Neural cell (in vitro differentiated cells): Measurements from ENCODE around the gene HDAC4. TPM values are rescaled to one million over a fixed set of nuclear protein-coding genes. Genes with fewer than 3 reads are reported as not detected.

Source experiments
- H2AFZ ChIP-seq: fragments of 200-600, 300-800 bp; sonication (generic), shearing (Covaris generic); 2 replicates; pipeline ENCODE4 v1.6.0; 2014; ENCODE audit warnings: low read depth, mild to moderate bottlenecking, antibody characterized with exemption, low read length, moderate library complexity
- H3F3A ChIP-seq: fragments of 200-600 bp; shearing (Covaris generic); 2 replicates; pipeline ENCODE4 v1.6.1; 2016; ENCODE audit warnings: mild to moderate bottlenecking, moderate library complexity, mixed read lengths, antibody characterized with exemption, low read length; ENCODE audit not compliant: insufficient read depth, poor library complexity, severe bottlenecking
- H3K27ac ChIP-seq: fragments of 200-600, 300-800 bp; sonication (generic), shearing (Covaris generic); 2 replicates; pipeline ENCODE4 v1.5.1; 2014; ENCODE audit warnings: mild to moderate bottlenecking, low read length, moderate library complexity
- H3K27me3 ChIP-seq: fragments of 300-800, 200-600 bp; sonication (generic), shearing (Covaris generic); 2 replicates; pipeline ENCODE4 v1.6.0; 2014; ENCODE audit warnings: mild to moderate bottlenecking, low read depth, low read length, moderate library complexity; ENCODE audit not compliant: insufficient read depth
- H3K36me3 ChIP-seq: fragments of 300-800, 200-600 bp; sonication (generic), shearing (Covaris generic); 2 replicates; pipeline ENCODE4 v1.5.1; 2014; ENCODE audit warnings: mild to moderate bottlenecking, antibody characterized with exemption, low read length, moderate library complexity; ENCODE audit not compliant: insufficient read depth
- H3K4me2 ChIP-seq: fragments of 300-800, 200-600 bp; sonication (generic), shearing (Covaris generic); 2 replicates; pipeline ENCODE4 v1.6.0; 2014; ENCODE audit warnings: mild to moderate bottlenecking, low read length
- H3K4me3 ChIP-seq: fragments of 300-800, 200-600 bp; sonication (generic), shearing (Covaris generic); 2 replicates; pipeline ENCODE4 v1.5.1; 2014; ENCODE audit warnings: mild to moderate bottlenecking, low read length, moderate library complexity
- H3K79me2 ChIP-seq: fragments of 200-600 bp; shearing (Covaris generic); replicated peaks from 2 replicates; pipeline ENCODE4 v1.6.0; 2014; ENCODE audit warnings: mild to moderate bottlenecking, low read length, moderate library complexity; ENCODE audit not compliant: insufficient read depth
- H3K9ac ChIP-seq: fragments of 300-800, 200-600 bp; sonication (generic), shearing (Covaris generic); 2 replicates; pipeline ENCODE4 v1.6.1; 2016; ENCODE audit warnings: mild to moderate bottlenecking, low read length, mixed read lengths
- H3K9me2 ChIP-seq: fragments of 200-600 bp; shearing (Covaris generic); 2 replicates; pipeline ENCODE4 v1.6.1; 2016; ENCODE audit warnings: mild to moderate bottlenecking, low read length, mixed read lengths; ENCODE audit not compliant: insufficient read depth
- H3K9me3 ChIP-seq: fragments of 200-600, 300-800 bp; sonication (generic), shearing (Covaris generic); 2 replicates; pipeline ENCODE4 v1.6.1; 2016; ENCODE audit warnings: mild to moderate bottlenecking, mixed run types, low read length, moderate library complexity, mixed read lengths
- H4K20me1 ChIP-seq: fragments of 200-600 bp; shearing (Covaris generic); 2 replicates; pipeline ENCODE4 v1.6.1; 2016; ENCODE audit warnings: mild to moderate bottlenecking, mixed run types; ENCODE audit not compliant: insufficient read depth
- CTCF ChIP-seq: fragments of 450-650 bp; IDR thresholded peaks from 2 replicates; pipeline ENCODE4 v1.5.1; 2014; ENCODE audit warnings: antibody characterized with exemption, mild to moderate bottlenecking, moderate library complexity; ENCODE audit not compliant: poor library complexity, severe bottlenecking
- EP300 ChIP-seq: fragments of 450-650 bp; conservative IDR thresholded peaks from 2 replicates; pipeline ENCODE4 v1.6.1; 2014; ENCODE audit warnings: antibody characterized with exemption, mild to moderate bottlenecking, moderate library complexity; ENCODE audit not compliant: poor library complexity, severe bottlenecking
- EZH2 ChIP-seq: fragments of 200-600, 300-800 bp; shearing (Covaris generic), sonication (generic); IDR thresholded peaks from 2 replicates; pipeline ENCODE4 v1.6.1; 2014; ENCODE audit warnings: antibody characterized with exemption, low read length, borderline replicate concordance, mild to moderate bottlenecking; ENCODE audit not compliant: insufficient read depth, poor library complexity, severe bottlenecking
- MXI1 ChIP-seq: fragments of 450-650 bp; conservative IDR thresholded peaks from 2 replicates; pipeline ENCODE4 v1.6.1; 2014; ENCODE audit warnings: antibody characterized with exemption, mild to moderate bottlenecking; ENCODE audit not compliant: poor library complexity, severe bottlenecking
- POLR2AphosphoS5 ChIP-seq: IDR thresholded peaks from 2 replicates; pipeline ENCODE4 v1.6.1; 2012
- RAD21 ChIP-seq: fragments of 450-650 bp; conservative IDR thresholded peaks from 2 replicates; pipeline ENCODE4 v1.6.1; 2014; ENCODE audit warnings: antibody characterized with exemption, mild to moderate bottlenecking, moderate library complexity
- REST ChIP-seq: IDR thresholded peaks from 2 replicates; pipeline ENCODE4 v1.6.1; 2012; ENCODE audit warnings: borderline replicate concordance
- TAF1 ChIP-seq: IDR thresholded peaks from 2 replicates; pipeline ENCODE4 v1.6.1; 2012; ENCODE audit warnings: low read depth
- polyA plus RNA-seq: library from polyadenylated mRNA; depleted of rRNA; stranded (reverse); fragments of >200 nt; gene quantifications from 2 replicates; pipeline ENCODE4 v1.2.3, GENCODE V29; 2014

Gene HDAC4
- polyA plus RNA-seq, 1 donor from 2014 or later = 3.4 TPM

GRCh38 chr2:239425631-239426030, 24.8 kb upstream of the HDAC4 start:
- no peaks in the 10 kb centered on the region for H3F3A ChIP-seq
- H3K79me2 ChIP-seq = no peaks in the 10 kb centered on the region
- H3K27ac ChIP-seq = no peak overlapping the region
- H3K9me2 ChIP-seq = no peaks in the 10 kb centered on the region
- H3K4me2 ChIP-seq = no peak overlapping the region
- no peak overlapping the region for H2AFZ ChIP-seq
- no peak overlapping the region for H3K4me3 ChIP-seq
- H3K9ac ChIP-seq = no peak overlapping the region
- H3K9me3 ChIP-seq = no peaks in the 10 kb centered on the region
- no peaks in the 10 kb centered on the region for H4K20me1 ChIP-seq
- no peaks in the 10 kb centered on the region for H3K27me3 ChIP-seq
- TF ChIP-seq MXI1 (no peak), POLR2AphosphoS5 (no peak), EP300 (no peak)
- no peaks in the 10 kb centered on the region for H3K36me3 ChIP-seq

- no peaks in the 10 kb centered on the region for H4K20me1 ChIP-seq
- H3K27me3 ChIP-seq = no peaks in the 10 kb centered on the region
- H3K27ac ChIP-seq = no peak overlapping the region
- no peak overlapping the region for H2AFZ ChIP-seq
- TF ChIP-seq EZH2 (no peak), RAD21 (no peak), EP300 (no peak), REST (no peak), POLR2AphosphoS5 (no peak), MXI1 (no peak), TAF1 (no peak), CTCF (no peak)
- no peak overlapping the region for H3K4me2 ChIP-seq
- H3F3A ChIP-seq = no peaks in the 10 kb centered on the region
- H3K36me3 ChIP-seq = no peaks in the 10 kb centered on the region
- no peaks in the 10 kb centered on the region for H3K79me2 ChIP-seq
- H3K4me3 ChIP-seq = no peak overlapping the region
- no peak overlapping the region for H3K9ac ChIP-seq
- H3K9me3 ChIP-seq = no peaks in the 10 kb centered on the region
- H3K9me2 ChIP-seq = no peaks in the 10 kb centered on the region
Measured at GRCh38 chr2:239424337-239425045, 23.7 kb upstream of the HDAC4 start.
